Mesendoderm (in vitro differentiated cells): ENCODE results near the gene SLX4.

ENCODE experiments used
- DNase-seq: peaks from one replicate; pipeline ENCODE4 v3.0.0; 2013
- H2AK5ac ChIP-seq: 2 replicates; pipeline ENCODE4 v1.6.1; 2013; ENCODE audit warnings: low read length, inconsistent platforms
- H2BK120ac ChIP-seq: 2 replicates; pipeline ENCODE4 v1.6.1; 2013; ENCODE audit warnings: low read depth, mild to moderate bottlenecking, low read length, moderate library complexity, mixed read lengths
- H2BK15ac ChIP-seq: replicated peaks from 2 replicates; pipeline ENCODE4 v1.6.1; 2013; ENCODE audit warnings: low read depth, mild to moderate bottlenecking, moderate library complexity
- H2BK5ac ChIP-seq: 2 replicates; pipeline ENCODE4 v1.6.1; 2013; ENCODE audit warnings: low read length, inconsistent platforms
- H3K18ac ChIP-seq: 2 replicates; pipeline ENCODE4 v1.6.1; 2013; ENCODE audit warnings: mild to moderate bottlenecking, low read length, mixed read lengths
- H3K23ac ChIP-seq: one replicate; pipeline ENCODE4 v1.6.1; 2013; ENCODE audit warnings: low read length
- H3K27ac ChIP-seq: 2 replicates; pipeline ENCODE4 v1.5.1; 2013; ENCODE audit warnings: low read depth, mild to moderate bottlenecking, inconsistent platforms, low read length, moderate library complexity
- H3K27me3 ChIP-seq: 2 replicates; pipeline ENCODE4 v1.6.1; 2013; ENCODE audit warnings: low read length, control low read depth, mild to moderate bottlenecking, inconsistent platforms; ENCODE audit not compliant: insufficient read depth, poor library complexity
- H3K36me3 ChIP-seq: 2 replicates; pipeline ENCODE4 v1.6.1; 2013; ENCODE audit warnings: low read length, inconsistent platforms; ENCODE audit not compliant: control insufficient read depth, insufficient read depth
- H3K4ac ChIP-seq: one replicate; pipeline ENCODE4 v1.6.1; 2013; ENCODE audit warnings: low read depth, mild to moderate bottlenecking, low read length, moderate library complexity
- H3K4me1 ChIP-seq: 2 replicates; pipeline ENCODE4 v1.6.1; 2013; ENCODE audit warnings: low read depth, low read length, inconsistent platforms; ENCODE audit not compliant: control insufficient read depth
- H3K4me2 ChIP-seq: 2 replicates; pipeline ENCODE4 v1.6.1; 2013; ENCODE audit warnings: low read length
- H3K4me3 ChIP-seq: 2 replicates; pipeline ENCODE4 v1.5.1; 2013; ENCODE audit warnings: mild to moderate bottlenecking, low read length
- H3K56ac ChIP-seq: one replicate; pipeline ENCODE4 v1.6.1; 2013; ENCODE audit warnings: low read length
- H3K79me1 ChIP-seq: 2 replicates; pipeline ENCODE4 v1.6.1; 2013; ENCODE audit warnings: low read length, inconsistent platforms
- H3K79me2 ChIP-seq: 2 replicates; pipeline ENCODE4 v1.6.1; 2013; ENCODE audit warnings: mild to moderate bottlenecking, low read length; ENCODE audit not compliant: control insufficient read depth, insufficient read depth
- H3K9ac ChIP-seq: 2 replicates; pipeline ENCODE4 v1.6.1; 2013; ENCODE audit warnings: low read length, inconsistent platforms
- H4K5ac ChIP-seq: one replicate; pipeline ENCODE4 v1.6.1; 2013; ENCODE audit warnings: low read length
- H4K8ac ChIP-seq: one replicate; pipeline ENCODE4 v1.6.1; 2013; ENCODE audit warnings: low read depth, mild to moderate bottlenecking, control low read depth, low read length, moderate library complexity
- WGBS: extraction: QIAGEN DNeasy Blood & Tissue Kit; methylation state at CpG from one replicate; pipeline ENCODE4 v1.1.7; 2013; ENCODE audit warnings: low lambda C conversion rate, missing lambda C conversion rate; ENCODE audit not compliant: insufficient coverage; ENCODE audit errors: extremely low coverage; 5-methylcytosine and 5-hydroxymethylcytosine counted together

SLX4 gene

DNA sequence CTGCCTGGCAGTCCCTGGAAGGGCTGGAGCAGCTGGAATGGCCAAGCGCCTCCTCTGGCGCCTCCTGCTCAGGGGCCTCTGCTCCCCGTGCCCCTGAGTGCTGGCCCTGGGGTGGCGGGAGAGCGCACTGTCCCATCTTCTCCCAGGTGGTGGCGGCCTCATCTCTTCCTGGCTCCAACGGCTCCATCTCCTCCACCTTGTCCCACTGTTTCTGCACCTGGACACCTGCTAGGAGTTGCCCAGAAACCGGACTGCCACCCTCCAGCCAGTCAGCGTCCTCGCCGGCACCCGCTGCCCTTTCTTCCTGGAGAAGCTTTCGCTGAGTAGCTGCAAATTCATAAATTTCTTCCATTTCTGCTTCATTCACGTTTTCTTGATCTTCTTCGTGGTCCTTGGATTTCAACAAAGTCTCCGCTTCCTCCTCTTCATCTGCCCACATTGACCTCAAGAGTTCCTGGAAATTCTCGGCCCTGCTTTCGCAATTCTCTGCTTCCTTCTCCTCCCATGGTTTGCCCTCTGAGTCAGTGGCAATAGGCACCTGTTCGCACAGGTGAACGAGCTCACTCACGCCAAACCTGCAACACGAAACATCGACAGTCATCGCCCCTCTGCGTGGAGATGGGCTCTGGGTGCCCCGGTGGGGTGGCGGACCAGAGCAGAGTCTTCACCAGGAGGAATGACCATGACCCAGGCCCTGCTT, 20.5 kb downstream of the SLX4 start:
- no peaks in the 10 kb centered on the region for H3K27me3 ChIP-seq
- H2BK15ac ChIP-seq = no peak overlapping the region
- H3K27ac ChIP-seq = no peak overlapping the region
- H2BK5ac ChIP-seq = no peak overlapping the region
- H3K4me3 ChIP-seq = no peak overlapping the region
- no peak for DNase-seq
- H3K9ac ChIP-seq = no peak overlapping the region
- H2AK5ac ChIP-seq = no peak overlapping the region
- no peak overlapping the region for H4K5ac ChIP-seq
- no peaks in the 10 kb centered on the region for H3K4me1 ChIP-seq
- no peaks in the 10 kb centered on the region for H3K79me1 ChIP-seq
- H3K4me2 ChIP-seq = no peak overlapping the region
- H3K79me2 ChIP-seq = no peaks in the 10 kb centered on the region
- no peak overlapping the region for H3K18ac ChIP-seq
- WGBS = no CpG with 5 or more reads among the region's 27 CpGs
- H2BK120ac ChIP-seq = no peak overlapping the region
- H3K56ac ChIP-seq = no peak overlapping the region
- H3K23ac ChIP-seq = no peak overlapping the region
- H3K4ac ChIP-seq = no peak overlapping the region
- peaks cover 2% of the 10 kb centered on the region for H3K36me3 ChIP-seq
- no peak overlapping the region for H4K8ac ChIP-seq

DNA sequence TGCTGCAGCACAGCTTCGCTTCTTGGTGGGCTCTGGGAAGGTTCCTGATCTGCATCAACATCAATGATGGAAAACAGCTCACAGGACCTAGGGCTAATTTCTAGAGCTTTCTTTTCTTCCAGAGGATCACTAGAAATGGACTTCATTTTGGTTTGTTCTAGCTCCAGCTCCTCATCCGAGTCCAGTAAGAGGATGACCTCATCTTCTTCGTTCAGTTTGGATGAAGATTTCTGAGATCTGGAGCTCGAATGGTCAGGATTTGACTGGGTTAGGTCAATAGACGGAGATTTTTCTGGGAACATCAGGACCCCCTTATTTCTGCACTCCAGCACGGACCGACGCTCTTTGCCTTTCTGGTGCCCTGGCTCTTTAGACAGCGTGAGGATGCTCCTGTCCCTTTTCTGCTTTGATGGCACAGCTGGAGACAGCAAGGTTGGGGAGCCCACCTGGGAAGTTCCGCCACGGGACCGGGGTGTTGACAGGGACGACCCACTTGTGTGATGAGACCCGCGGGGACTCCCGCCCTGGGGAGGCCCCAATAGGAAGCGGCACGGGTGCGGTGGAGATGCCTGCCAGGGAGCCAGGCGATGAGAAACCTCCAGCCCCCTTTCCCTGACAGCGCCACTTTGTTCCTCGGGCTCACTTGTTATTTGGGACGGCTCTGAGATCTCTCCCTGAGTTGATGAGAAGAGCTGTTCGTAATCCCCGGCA, 21.3 kb downstream of the SLX4 start:
- H4K8ac ChIP-seq = no peak overlapping the region
- H3K79me2 ChIP-seq = no peaks in the 10 kb centered on the region
- H3K56ac ChIP-seq = no peak overlapping the region
- H3K27ac ChIP-seq = no peak overlapping the region
- peaks cover 2% of the 10 kb centered on the region for H3K36me3 ChIP-seq
- no peak overlapping the region for H2BK5ac ChIP-seq
- no peak overlapping the region for H3K9ac ChIP-seq
- H2BK120ac ChIP-seq = no peak overlapping the region
- WGBS = no CpG with 5 or more reads among the region's 25 CpGs
- H3K79me1 ChIP-seq = no peaks in the 10 kb centered on the region
- no peak overlapping the region for H3K4ac ChIP-seq
- H3K4me2 ChIP-seq = no peak overlapping the region
- H2BK15ac ChIP-seq = no peak overlapping the region
- no peak for DNase-seq
- H4K5ac ChIP-seq = no peak overlapping the region
- no peak overlapping the region for H2AK5ac ChIP-seq
- no peak overlapping the region for H3K18ac ChIP-seq
- H3K23ac ChIP-seq = no peak overlapping the region
- no peak overlapping the region for H3K4me3 ChIP-seq
- no peaks in the 10 kb centered on the region for H3K4me1 ChIP-seq
- H3K27me3 ChIP-seq = no peaks in the 10 kb centered on the region

DNA sequence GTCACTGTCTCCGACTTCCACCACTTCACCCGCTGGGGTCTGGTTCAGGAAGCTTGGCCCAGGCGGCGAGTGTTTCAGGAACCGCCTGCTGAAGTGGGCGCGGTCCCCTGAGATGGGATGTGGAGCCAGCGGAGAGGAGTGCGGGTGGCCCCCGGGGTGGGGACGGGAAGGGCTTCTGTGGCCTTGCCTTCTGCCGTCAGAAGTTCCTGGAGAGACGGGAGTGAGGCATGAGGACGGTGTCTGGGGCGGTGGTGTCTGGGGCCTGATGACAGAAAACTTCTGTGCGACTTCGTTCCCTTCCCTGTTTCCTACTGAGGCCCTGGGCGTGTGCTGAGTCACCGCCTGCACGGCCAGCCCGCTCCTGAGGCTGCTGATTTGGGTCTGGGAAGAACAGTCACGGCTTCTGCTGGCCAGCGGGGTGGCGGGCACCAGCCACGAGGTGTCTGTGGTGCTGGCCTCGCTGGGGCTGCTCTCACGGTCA, 21.9 kb downstream of the SLX4 start:
- Histone ChIP-seq H3K4me2 (no peak overlapping the region), H4K8ac (no peak overlapping the region), H3K4me3 (no peak overlapping the region), H3K4me1 (no peaks in the 10 kb centered on the region), H3K23ac (no peak overlapping the region), H3K4ac (no peak overlapping the region), H3K27ac (no peak overlapping the region), H2BK5ac (no peak overlapping the region), H3K9ac (no peak overlapping the region), H2BK120ac (no peak overlapping the region), H4K5ac (no peak overlapping the region), H3K27me3 (no peaks in the 10 kb centered on the region), H3K79me2 (no peaks in the 10 kb centered on the region), H2AK5ac (no peak overlapping the region), H3K18ac (no peak overlapping the region), H3K36me3 (peaks cover 2% of the 10 kb centered on the region), H3K56ac (no peak overlapping the region), H2BK15ac (no peak overlapping the region), H3K79me1 (no peaks in the 10 kb centered on the region)
- no peak for DNase-seq
- WGBS = no CpG with 5 or more reads among the region's 27 CpGs

DNA sequence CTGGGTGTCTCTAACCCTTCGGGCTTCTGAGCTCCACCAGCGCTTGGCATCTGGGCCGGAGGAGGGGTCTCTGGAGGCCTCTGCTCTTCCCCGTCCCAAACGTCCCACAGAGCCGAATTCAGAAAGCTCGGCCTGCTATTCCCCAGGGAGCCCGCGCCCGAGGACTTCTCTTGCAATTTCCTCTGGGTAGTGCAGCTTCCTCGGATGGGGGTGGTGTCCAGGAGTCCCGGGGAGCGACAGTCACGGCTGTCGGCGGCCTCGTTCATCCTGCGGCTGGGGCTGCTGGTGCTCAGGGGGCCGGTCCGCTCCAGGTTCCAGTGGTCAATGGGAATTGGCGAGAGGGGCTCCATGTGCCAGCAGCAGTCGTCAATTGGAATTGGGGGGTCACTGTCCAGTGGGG, 22.4 kb downstream of the SLX4 start:
- Histone ChIP-seq H3K36me3 (peaks cover 4% of the 10 kb centered on the region), H2BK120ac (no peak overlapping the region), H2BK5ac (no peak overlapping the region), H3K4me2 (no peak overlapping the region), H3K9ac (no peak overlapping the region), H3K56ac (no peak overlapping the region), H3K23ac (no peak overlapping the region), H3K79me2 (no peaks in the 10 kb centered on the region), H3K79me1 (no peaks in the 10 kb centered on the region), H3K4me1 (no peaks in the 10 kb centered on the region), H3K18ac (no peak overlapping the region), H2BK15ac (no peak overlapping the region), H3K27me3 (no peaks in the 10 kb centered on the region), H3K27ac (no peak overlapping the region), H4K5ac (no peak overlapping the region), H3K4ac (no peak overlapping the region), H3K4me3 (no peak overlapping the region), H4K8ac (no peak overlapping the region), H2AK5ac (no peak overlapping the region)
- no CpG with 5 or more reads among the region's 22 CpGs for WGBS
- no peak for DNase-seq

DNA sequence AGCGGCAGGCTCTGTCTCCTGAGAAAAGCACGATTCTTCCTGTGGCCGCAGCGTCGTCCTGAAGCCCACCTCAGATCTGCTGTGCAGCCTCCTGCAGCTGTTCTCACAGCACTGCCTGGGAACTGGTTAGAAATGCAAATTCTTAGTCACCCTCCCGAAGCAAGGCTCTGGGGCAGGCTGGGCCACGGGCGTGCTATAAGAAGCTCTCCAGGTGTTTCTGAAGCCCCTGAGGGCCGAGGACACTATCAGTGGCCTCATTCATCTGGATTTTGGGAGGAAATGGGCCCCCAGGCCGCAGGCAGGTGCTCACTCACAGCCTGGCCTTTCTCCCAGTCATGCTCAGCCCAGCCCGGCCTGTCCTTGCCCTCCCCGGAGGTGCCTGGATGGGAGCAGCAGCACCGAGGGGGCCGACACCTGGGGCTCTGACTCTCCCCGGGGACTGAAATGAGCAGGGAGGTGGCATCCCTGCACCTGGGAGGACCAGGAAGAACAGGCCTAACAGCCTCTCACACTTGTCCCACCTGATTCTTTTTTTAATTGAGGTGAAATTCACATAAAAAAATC, 23.8 kb downstream of the SLX4 start:
- no peak overlapping the region for H3K56ac ChIP-seq
- H3K4me3 ChIP-seq = no peak overlapping the region
- H3K27ac ChIP-seq = no peak overlapping the region
- H2AK5ac ChIP-seq = no peak overlapping the region
- no peak overlapping the region for H3K18ac ChIP-seq
- H3K79me1 ChIP-seq = no peaks in the 10 kb centered on the region
- peaks cover 8% of the 10 kb centered on the region for H3K36me3 ChIP-seq
- H3K23ac ChIP-seq = no peak overlapping the region
- H2BK5ac ChIP-seq = no peak overlapping the region
- H3K79me2 ChIP-seq = no peaks in the 10 kb centered on the region
- no peak overlapping the region for H3K4ac ChIP-seq
- WGBS = no CpG with 5 or more reads among the region's 15 CpGs
- peak; percentile 18 for DNase-seq
- no peak overlapping the region for H3K9ac ChIP-seq
- H3K4me1 ChIP-seq = no peaks in the 10 kb centered on the region
- H3K4me2 ChIP-seq = no peak overlapping the region
- H4K5ac ChIP-seq = no peak overlapping the region
- H4K8ac ChIP-seq = no peak overlapping the region
- H2BK120ac ChIP-seq = no peak overlapping the region
- no peaks in the 10 kb centered on the region for H3K27me3 ChIP-seq
- no peak overlapping the region for H2BK15ac ChIP-seq
